SK-N-MC (cell line): ENCODE data around the gene BUD13.

Experiments used
- EZH2 ChIP-seq: fragments of 200-600 bp; sonication (generic); IDR thresholded peaks from one replicate; pipeline ENCODE4 v1.6.1; 2017; ENCODE audit warnings: antibody characterized with exemption
- FOXP2 ChIP-seq: optimal IDR thresholded peaks from 2 replicates; pipeline ENCODE3; 2011; ENCODE audit warnings: mild to moderate bottlenecking, moderate library complexity; ENCODE audit not compliant: insufficient read depth; ENCODE audit errors: extremely low read length, control extremely low read depth
- POLR2AphosphoS5 ChIP-seq: IDR thresholded peaks from 2 replicates; pipeline ENCODE4 v1.6.1; 2012; ENCODE audit warnings: mild to moderate bottlenecking, low read depth, low read length, borderline replicate concordance

DNA sequence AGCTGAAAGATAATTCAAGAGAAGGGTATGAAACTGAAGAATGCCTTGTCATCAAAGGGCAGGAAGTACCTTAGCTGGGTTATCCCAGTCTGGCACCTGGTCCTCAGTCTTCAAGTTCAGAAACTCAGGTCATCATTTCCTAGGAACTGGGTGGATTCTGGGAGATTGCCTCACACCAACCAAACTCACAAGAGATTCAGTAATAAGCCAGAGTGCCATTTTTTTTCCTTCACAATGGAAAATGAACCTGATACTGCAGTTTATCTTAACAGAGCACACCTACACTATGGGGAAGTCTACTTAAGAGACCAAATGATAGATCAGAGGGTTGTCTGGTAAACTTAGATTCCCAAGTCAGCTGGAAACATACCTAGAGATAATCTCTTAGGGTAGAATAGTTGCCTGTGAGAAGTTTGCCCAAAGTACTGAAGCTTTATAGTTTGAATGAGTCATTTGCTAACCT is 3.8 kb upstream of the BUD13 start:
- TF ChIP-seq POLR2AphosphoS5 = no peak
- TF ChIP-seq EZH2 = no peak
- no peak for TF ChIP-seq FOXP2
